Measurements from ENCODE around the gene SRC.

GRCh38 chr20:37421060-37421905, 75.3 kb downstream of the SRC start:
- TF ChIP-seq CTCF (IDR thresholded peaks at IDR 0.05), result no peak
- no peak for TF ChIP-seq POLR2A (IDR thresholded peaks at IDR 0.05)
